OCI-LY3 (cell line): ENCODE data around the gene FLNC.

Source experiments
- H2AFZ ChIP-seq: fragments of 200-600, 300-600 bp; shearing (Covaris generic); 2 replicates; pipeline ENCODE4 v1.6.0; 2014; ENCODE audit warnings: antibody characterized with exemption, low read depth, low read length
- H3K27ac ChIP-seq: fragments of 200-600, 300-600 bp; sonication (generic); 2 replicates; pipeline ENCODE4 v1.5.1; 2014; ENCODE audit warnings: mild to moderate bottlenecking, low read length, moderate library complexity, mixed read lengths
- H3K27me3 ChIP-seq: fragments of 200-600, 300-600 bp; sonication (generic); 2 replicates; pipeline ENCODE4 v1.6.1; 2014; ENCODE audit warnings: low read depth, low read length, mixed read lengths
- H3K36me3 ChIP-seq: fragments of 200-600, 300-600 bp; sonication (generic); replicated peaks from 2 replicates; pipeline ENCODE3; 2014; ENCODE audit warnings: low read depth, low read length, mixed read lengths
- H3K4me1 ChIP-seq: fragments of 300-600, 200-600 bp; sonication (generic); 2 replicates; pipeline ENCODE4 v1.6.1; 2014; ENCODE audit warnings: low read length, mixed read lengths
- H3K4me2 ChIP-seq: fragments of 200-600, 300-600 bp; sonication (generic); 2 replicates; pipeline ENCODE4 v1.6.1; 2014; ENCODE audit warnings: low read length, mixed read lengths
- H3K4me3 ChIP-seq: fragments of 300-600, 200-600 bp; sonication (generic); 2 replicates; pipeline ENCODE4 v1.5.1; 2014; ENCODE audit warnings: antibody characterized with exemption, mild to moderate bottlenecking, low read length, moderate library complexity
- H3K79me2 ChIP-seq: fragments of 300-600, 200-600 bp; shearing (Covaris generic); 2 replicates; pipeline ENCODE4 v1.6.1; 2014; ENCODE audit warnings: mild to moderate bottlenecking, low read length, mixed read lengths
- H3K9ac ChIP-seq: fragments of 300-600, 200-600 bp; shearing (Covaris generic); 2 replicates; pipeline ENCODE4 v1.6.0; 2014; ENCODE audit warnings: mild to moderate bottlenecking, low read length, moderate library complexity
- H3K9me3 ChIP-seq: fragments of 200-600, 300-600 bp; shearing (Covaris generic); 2 replicates; pipeline ENCODE4 v1.6.1; 2014; ENCODE audit warnings: low read length, mixed read lengths; ENCODE audit not compliant: insufficient read depth
- H4K20me1 ChIP-seq: fragments of 200-600, 300-600 bp; sonication (generic); 2 replicates; pipeline ENCODE4 v1.6.1; 2016; ENCODE audit warnings: low read length, mixed read lengths; ENCODE audit not compliant: insufficient read depth
- EZH2phosphoT487 ChIP-seq: fragments of 200-600 bp; shearing (Covaris generic); IDR thresholded peaks from 2 replicates; pipeline ENCODE4 v1.6.1; 2018; ENCODE audit warnings: antibody characterized with exemption, mixed run types, low read depth
- TF ChIP-seq, protein P1 (sequence below): fragments of 200-600, 300-600 bp; sonication (generic); IDR thresholded peaks from 2 replicates; pipeline ENCODE4 v1.5.1; 2014; ENCODE audit warnings: antibody characterized with exemption, low read length, low read depth

The FLNC gene

DNA sequence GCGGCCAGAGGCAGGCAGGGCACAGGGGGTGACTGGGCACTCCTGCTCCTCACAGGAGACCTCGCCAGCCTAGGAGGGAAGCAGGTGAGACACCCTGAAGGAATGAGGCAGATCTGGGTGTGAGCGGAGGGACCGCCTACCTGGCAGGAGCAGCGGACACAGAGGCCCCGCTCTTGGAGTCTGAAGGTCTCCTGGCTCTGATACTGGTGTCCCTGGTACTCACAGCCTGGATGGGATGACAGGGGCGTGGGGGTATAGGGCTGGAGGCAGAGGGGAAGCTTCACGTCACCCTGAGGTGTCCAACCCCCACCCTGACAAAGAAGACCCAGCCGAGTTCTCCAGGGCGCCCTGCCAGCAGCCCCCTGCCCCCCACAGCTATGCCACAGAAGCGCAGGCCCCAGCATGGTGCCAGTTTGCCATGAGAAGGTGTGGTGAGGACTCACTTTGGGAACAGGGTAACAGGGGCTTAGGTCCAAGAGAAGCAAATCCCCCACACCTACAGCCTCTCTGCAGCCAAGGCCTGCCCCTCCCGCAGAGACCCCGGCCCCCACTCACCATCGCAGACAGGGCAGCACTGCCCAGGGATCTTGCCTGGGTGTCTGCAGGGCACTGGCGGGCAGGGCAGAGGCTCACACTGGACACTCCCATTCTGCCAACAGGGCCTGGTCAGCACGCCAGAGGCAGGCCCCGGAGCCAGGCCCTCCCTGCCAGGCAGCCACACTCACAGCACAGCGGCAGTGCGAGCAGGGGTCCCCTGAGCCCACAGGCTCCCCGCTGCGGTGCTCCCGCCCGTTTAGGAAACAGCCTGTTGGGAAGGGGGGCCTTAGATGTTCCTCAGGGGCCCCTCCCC lies 63.3 kb downstream of the FLNC start:
- no peak overlapping the region for H3K4me2 ChIP-seq
- no peaks in the 10 kb centered on the region for H3K4me1 ChIP-seq
- H2AFZ ChIP-seq: no peak overlapping the region
- no peaks in the 10 kb centered on the region for H3K27me3 ChIP-seq
- H3K4me3 ChIP-seq: no peak overlapping the region
- H3K9ac ChIP-seq: no peak overlapping the region
- no peaks in the 10 kb centered on the region for H3K9me3 ChIP-seq
- no peak overlapping the region for H3K27ac ChIP-seq
- no peaks in the 10 kb centered on the region for H4K20me1 ChIP-seq
- TF ChIP-seq, protein P1, sequence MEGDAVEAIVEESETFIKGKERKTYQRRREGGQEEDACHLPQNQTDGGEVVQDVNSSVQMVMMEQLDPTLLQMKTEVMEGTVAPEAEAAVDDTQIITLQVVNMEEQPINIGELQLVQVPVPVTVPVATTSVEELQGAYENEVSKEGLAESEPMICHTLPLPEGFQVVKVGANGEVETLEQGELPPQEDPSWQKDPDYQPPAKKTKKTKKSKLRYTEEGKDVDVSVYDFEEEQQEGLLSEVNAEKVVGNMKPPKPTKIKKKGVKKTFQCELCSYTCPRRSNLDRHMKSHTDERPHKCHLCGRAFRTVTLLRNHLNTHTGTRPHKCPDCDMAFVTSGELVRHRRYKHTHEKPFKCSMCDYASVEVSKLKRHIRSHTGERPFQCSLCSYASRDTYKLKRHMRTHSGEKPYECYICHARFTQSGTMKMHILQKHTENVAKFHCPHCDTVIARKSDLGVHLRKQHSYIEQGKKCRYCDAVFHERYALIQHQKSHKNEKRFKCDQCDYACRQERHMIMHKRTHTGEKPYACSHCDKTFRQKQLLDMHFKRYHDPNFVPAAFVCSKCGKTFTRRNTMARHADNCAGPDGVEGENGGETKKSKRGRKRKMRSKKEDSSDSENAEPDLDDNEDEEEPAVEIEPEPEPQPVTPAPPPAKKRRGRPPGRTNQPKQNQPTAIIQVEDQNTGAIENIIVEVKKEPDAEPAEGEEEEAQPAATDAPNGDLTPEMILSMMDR: no peak
- TF ChIP-seq EZH2phosphoT487: no peak
- H3K79me2 ChIP-seq: no peaks in the 10 kb centered on the region
- no peaks in the 10 kb centered on the region for H3K36me3 ChIP-seq

DNA sequence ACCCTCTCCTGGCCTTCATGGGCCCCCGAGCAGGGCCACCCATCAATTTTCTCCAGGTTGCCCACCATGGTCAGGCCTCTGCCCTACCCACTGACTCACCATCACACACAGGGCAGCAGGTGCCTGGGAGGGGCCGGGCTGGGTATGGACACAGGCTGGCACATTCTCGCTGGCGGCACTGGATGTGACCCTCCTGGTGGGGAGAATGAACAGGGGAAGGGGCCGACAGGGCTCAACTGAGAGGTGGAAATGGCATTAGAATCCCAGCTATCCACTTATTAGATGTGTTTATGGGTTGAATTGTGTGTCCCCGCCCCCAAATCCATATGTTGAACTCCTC lies 63.9 kb downstream of the FLNC start:
- H3K27me3 ChIP-seq: no peaks in the 10 kb centered on the region
- no peak overlapping the region for H3K4me3 ChIP-seq
- no peak overlapping the region for H3K27ac ChIP-seq
- no peak overlapping the region for H2AFZ ChIP-seq
- no peak overlapping the region for H3K9ac ChIP-seq
- H3K4me2 ChIP-seq: no peak overlapping the region
- no peaks in the 10 kb centered on the region for H4K20me1 ChIP-seq
- no peak for TF ChIP-seq EZH2phosphoT487
- TF ChIP-seq, protein P1: no peak
- no peaks in the 10 kb centered on the region for H3K79me2 ChIP-seq
- no peaks in the 10 kb centered on the region for H3K4me1 ChIP-seq
- peaks cover under 1% of the 10 kb centered on the region; the same call in 1 of the 2 replicates for H3K9me3 ChIP-seq
- H3K36me3 ChIP-seq: no peaks in the 10 kb centered on the region

DNA sequence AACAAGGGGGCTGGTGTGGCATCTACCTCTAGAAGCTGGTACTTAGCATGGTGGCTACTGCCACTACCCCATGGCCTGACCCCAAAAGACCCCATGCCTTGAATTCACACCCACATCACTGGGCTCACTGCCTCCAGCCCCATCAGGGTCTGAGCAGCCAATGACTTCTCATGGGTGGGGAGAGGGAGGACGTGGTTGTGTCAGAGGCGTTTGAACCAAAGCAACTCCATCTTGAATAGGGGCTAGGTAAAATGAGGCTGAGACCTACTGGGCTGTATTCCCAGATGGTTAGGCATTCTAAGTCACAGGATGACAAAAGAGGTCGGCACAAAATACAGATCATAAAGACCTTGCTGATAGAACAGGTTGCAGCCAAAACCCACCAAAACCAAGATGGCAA lies 65.1 kb downstream of the FLNC start:
- Histone ChIP-seq H4K20me1 (no peaks in the 10 kb centered on the region), H3K4me1 (no peaks in the 10 kb centered on the region), H2AFZ (no peak overlapping the region), H3K27me3 (no peaks in the 10 kb centered on the region), H3K36me3 (no peaks in the 10 kb centered on the region), H3K9me3 (peaks cover 9% of the 10 kb centered on the region; the same call in 1 of the 2 replicates), H3K79me2 (no peaks in the 10 kb centered on the region), H3K4me2 (no peak overlapping the region), H3K27ac (no peak overlapping the region), H3K4me3 (no peak overlapping the region), H3K9ac (no peak overlapping the region)
- no peak for TF ChIP-seq EZH2phosphoT487
- TF ChIP-seq, protein P1: no peak

DNA sequence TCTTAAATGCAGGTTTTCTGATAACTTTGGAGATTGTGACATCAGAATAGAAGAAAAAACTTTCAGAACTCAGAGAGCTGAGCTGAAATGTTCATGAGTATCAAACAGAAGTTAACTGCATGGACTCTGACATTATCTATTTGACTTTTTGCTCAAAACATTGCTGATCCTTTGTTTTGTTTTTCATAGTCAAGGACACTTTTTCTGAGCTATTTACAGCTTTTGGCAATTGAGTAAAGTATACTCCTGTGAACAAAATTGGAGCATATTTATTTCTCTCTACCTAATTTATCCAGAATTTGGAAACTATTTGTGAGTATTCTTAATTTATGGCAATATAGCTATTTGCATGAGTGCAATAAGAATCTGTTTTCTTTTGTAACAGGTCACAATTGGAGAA lies 69.2 kb downstream of the FLNC start:
- H3K4me3 ChIP-seq: no peak overlapping the region
- no peaks in the 10 kb centered on the region for H3K36me3 ChIP-seq
- no peak overlapping the region for H3K9ac ChIP-seq
- no peak overlapping the region for H3K27ac ChIP-seq
- no peaks in the 10 kb centered on the region for H3K79me2 ChIP-seq
- peaks cover 9% of the 10 kb centered on the region; the same call in 1 of the 2 replicates for H3K9me3 ChIP-seq
- no peaks in the 10 kb centered on the region for H3K27me3 ChIP-seq
- no peaks in the 10 kb centered on the region for H4K20me1 ChIP-seq
- no peak overlapping the region for H2AFZ ChIP-seq
- H3K4me2 ChIP-seq: no peak overlapping the region
- TF ChIP-seq EZH2phosphoT487: no peak
- TF ChIP-seq, protein P1: no peak
- H3K4me1 ChIP-seq: peaks cover 6% of the 10 kb centered on the region
